ENCODE data around the gene LTB4R.

LTB4R gene

DNA sequence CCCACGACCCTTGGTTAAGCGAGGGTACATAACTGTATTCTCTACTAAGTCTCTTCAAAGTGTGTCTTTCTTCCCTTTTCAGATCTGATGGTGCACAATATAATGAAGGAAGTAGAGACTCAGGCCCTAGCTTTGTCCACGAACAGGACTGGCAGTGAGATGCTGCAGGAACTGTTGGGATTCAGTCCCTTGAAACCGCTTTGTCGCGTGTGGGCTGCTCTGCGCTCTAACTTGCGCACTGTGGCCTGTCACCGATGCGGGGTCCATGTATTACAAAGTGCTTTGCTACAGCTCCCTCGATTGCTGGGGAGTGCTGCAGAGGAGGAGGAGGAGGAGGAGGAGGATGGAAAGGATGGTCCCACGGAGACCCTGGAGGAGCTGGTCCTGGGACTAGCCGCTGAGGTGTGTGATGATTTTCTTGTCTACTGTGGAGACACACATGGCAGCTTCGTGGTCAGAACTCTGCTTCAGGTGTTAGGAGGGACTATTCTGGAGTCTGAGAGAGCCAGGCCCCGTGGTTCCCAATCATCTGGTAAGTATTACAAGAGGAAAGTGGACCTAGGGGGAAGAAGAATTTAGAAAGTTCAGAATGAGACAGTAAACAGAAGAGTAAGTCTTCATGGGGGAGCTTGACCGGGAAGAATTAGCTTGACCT is 10.8 kb upstream of the LTB4R start:
- DNase-seq, result no peak

DNA sequence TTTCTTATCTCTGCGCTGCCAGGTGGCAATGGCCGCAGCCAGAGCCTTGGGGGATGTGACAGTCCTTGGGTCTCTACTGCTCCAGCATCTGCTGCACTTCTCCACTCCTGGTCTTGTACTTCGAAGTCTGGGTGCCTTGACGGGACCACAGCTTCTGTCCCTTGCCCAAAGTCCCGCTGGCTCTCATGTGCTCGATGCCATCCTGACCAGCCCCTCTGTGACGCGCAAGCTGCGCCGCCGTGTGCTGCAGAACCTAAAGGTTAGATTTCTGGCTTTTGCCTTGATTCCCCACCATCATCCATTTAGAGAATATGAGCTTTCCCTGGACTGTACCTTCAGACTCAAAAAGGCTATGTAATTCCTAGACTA is 7.3 kb upstream of the LTB4R start:
- no peak for DNase-seq

DNA sequence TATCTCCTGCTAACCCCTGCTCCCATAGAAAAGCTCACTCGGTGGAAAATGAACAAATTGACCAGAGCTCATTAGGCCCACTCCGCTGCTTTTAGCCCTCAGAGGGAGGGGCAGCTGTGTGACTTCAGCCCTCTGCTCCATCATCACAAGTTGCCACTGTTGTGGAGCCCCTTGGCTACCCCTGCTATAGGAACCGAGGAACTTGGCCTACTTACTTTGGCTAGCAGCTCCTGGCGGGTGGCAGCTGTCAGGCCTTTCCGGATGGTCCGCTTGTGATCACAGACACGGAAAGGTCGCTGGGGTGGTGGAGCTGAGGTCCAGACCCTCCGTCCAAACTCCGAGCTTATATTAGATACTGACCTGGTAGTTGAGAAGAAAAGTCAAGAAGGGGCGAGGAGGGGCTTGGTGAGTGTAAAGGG is 4.1 kb upstream of the LTB4R start:
- no peak for DNase-seq

DNA sequence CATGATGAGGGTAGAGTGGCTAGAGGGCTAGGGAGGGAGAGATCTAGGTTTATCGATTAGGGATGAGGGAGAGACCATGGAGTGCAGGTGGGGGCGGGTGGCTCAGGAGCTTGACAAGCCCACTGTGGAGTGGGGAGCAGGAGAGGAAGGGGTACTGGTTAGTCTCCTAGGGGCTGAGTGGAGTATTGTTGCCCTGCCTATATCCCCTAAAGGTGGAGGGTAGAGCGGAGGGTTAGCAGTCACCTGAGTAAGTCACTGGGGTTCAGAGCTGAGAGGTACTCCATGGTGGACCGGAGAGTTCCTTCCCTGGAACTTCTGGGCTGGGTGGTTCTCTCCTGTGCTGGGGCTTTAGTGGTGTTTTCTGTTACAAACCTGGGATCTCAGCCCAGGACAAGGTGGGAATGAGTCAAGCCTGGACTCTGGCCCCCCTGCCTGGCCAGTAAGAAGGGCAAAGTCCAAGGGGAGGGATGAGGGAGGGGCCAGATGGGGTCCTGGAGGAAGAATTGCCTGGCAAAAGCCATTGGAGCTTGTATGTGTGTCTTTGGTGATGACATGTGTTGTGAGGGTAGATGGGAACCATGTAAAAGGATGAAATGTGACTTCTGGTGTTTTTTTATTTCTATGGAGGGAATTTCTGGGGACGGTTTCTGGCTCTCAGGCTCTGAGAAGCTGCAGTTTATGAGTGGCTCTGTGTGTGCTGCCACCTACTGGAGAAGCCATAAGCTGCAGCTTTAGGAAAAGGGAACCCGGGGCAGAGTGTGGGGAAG is 3.5 kb upstream of the LTB4R start, which contains the start of gene CIDEB:
TSS of gene CIDEB (minus strand) at position 403 of the 767 bp plus-strand sequence. CDS start at position 284, 119 bp downstream.
- peak; percentile 51 for DNase-seq

DNA sequence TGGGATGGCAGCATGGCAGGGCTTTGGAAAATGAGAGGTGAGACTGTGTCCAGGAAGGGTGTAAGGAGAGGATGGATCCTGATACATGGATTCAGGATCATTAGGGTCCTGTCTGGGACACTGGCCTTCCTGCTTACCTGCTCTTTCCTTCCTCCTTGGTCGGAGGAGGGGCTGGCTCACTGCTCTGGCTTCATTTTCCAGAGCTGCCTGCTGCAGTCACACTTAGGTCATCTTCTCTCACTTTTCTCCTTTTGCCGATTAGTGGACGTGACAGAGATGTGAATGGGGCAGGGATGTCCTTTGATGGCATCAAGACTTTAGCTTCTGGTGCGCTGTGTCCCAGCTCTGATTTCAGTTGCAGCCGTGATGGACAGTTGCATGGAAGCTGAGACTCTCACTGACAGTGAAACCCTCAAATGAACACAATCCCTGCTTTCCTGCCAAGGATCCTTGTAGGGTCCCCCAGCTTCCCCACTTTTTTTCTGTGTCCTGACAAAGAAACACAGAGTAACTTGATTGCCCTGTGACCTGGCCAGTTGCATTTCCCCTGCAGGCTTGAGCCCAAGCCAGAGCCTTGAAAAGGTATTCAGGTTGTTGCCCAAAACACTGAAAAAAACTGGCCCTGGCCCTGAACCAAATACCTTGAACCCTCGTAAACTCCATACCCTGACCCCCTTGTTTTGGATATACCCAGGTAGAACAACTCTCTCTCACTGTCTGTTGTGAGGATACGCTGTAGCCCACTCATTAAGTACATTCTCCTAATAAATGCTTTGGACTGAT is 2.8 kb upstream of the LTB4R start:
- DNase-seq, result no peak

DNA sequence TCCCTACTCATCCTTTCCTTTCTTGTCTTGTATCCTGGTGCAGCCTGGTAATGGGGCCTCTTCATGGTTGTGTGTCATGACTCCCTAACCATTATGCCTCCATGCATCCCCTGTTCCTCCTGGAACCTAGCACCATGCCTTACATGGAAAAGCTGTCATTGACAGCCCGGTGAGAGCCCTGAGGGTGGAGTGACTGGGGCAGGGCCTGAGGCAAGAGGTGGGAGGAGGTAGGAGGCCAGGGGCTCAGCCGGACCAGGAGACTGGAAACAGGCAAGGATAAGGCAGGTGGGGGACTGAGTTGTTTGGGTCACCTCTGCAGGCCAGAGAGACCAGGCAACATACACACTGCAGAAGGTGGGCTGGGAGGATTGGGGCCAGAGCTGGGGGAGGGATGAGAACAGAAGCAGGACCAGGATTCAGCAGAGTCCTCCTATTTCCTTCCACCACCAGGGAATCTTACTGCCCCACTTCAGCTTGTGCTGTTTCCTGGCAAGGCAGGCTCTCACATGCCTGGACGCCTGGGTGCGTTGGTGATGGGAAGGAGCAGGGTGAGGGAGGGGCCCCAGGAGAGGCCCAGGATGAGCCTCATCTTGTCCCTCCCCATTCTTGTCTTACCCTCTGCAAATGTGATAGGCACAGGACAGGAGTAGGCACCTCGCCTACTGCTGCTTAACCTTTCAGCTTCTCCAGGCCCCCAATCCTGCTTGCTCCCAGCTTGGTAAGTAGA is 1.6 kb upstream of the LTB4R start, which contains the start of gene LTB4R2:
TSS of gene LTB4R2 (plus strand) at position 603 of the 727 bp plus-strand sequence. CDS start 525 bp downstream, outside the sequence.
- DNase-seq, result no peak

DNA sequence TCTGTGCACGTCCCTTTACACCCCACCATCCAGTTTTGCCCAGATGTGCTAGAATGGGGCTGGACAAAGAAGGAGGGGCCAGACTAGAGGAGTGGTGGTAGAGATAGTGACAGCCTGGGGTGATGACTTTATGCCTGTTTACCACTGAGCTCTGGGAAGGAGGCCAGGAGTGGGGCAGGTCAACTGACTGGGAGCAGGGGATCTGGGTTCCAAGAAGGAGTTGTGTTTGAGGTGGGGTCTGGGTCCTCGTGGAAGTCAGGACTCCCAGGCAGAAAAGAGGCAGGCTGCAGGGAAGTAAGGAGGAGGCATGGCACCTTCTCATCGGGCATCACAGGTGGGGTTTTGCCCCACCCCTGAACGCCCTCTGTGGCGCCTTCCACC is 1.0 kb upstream of the LTB4R start:
- DNase-seq, result no peak

DNA sequence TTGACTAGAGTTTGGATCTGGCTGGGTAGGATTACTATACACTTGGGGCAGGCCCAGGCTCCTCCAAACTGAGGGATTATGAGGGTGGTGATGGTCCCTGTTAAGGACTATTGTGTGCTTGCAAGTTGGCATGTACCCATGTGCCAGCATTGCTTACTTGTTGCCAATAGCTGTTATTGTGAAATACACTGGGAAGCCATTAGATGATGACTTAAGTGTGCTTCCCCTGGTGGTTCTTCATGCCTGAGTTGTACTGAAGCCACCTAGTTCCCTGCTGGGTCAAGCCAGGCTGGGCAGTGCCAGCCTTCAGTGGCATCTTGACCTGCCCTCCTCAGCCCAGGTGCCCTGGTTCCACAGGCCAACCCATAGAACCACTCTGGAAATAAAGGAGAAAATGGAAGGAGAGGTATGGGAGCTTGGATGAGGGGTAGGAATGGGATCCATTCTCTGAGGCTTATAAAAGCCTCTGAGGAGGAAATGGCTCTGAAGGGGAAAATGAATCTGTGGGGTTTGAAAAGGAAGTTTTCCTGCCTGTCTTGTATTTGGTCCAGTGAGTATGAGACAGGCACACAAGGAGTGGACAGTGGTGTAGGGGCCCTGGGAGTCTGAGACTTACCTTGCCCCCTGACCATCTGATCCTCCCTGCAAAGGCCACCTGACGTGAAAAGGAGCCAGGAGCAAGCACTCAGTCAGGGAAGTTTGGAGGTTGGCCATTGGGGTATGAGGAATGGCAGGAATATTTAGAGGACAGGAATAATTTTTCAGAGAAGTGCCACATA is 724 bp downstream of the LTB4R start:
- no peak for DNase-seq

DNA sequence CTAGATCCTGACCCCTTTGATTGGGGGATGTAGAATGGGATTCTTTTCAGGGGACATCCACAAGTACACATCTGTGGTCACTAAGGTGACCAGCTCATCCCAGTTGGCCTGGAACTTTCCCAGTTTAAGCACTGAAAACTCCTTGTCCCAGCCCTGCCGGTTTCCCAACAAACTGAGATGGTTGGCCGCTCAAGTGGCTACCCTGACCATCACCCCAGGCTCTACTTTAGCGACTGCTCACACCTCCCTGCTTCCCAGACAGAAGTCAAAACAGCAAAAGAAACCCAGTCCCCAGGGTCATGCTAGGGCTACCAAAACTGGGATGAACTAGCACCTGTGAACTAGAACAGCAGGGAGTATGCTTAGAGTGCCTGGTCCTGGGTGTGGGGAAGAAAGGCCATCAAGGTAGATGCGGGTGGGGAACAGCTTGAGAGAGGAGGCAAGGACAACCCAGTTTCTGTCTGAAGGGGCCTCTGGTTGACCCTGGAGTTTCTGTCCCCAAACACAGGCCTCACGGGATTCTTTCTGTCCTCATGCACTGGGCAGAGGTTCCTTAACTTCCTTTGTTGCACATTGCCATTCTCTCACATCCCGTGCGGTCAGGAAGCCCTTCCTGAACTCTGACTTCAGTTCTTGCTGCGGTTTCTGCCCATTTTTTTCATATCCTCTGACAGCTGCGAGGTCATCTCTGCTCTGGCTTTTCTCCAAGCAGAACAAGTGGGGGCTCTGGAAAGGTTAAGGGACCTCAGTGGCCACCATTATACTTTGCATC is 1.6 kb downstream of the LTB4R start:
- no peak for DNase-seq

DNA sequence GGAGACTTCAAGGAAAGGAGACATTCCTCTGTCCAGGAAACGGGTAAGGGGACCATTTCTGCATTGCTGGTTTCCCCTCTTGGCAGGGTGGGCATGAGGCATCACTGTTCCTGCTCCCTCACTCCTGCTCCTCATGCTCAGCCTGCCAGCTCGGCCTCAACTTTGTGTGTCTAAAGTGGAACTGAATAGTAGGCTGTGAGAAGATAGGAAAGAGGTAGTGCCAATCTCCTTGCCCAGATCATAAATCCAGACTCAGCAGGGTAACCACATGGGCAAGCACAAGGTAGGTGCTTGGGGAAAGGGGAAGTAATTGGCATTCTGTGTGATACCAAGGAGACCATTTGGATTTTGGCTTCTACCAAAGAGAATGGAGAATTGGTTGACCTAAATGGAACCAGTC is 2.6 kb downstream of the LTB4R start:
- DNase-seq, result no peak

DNA sequence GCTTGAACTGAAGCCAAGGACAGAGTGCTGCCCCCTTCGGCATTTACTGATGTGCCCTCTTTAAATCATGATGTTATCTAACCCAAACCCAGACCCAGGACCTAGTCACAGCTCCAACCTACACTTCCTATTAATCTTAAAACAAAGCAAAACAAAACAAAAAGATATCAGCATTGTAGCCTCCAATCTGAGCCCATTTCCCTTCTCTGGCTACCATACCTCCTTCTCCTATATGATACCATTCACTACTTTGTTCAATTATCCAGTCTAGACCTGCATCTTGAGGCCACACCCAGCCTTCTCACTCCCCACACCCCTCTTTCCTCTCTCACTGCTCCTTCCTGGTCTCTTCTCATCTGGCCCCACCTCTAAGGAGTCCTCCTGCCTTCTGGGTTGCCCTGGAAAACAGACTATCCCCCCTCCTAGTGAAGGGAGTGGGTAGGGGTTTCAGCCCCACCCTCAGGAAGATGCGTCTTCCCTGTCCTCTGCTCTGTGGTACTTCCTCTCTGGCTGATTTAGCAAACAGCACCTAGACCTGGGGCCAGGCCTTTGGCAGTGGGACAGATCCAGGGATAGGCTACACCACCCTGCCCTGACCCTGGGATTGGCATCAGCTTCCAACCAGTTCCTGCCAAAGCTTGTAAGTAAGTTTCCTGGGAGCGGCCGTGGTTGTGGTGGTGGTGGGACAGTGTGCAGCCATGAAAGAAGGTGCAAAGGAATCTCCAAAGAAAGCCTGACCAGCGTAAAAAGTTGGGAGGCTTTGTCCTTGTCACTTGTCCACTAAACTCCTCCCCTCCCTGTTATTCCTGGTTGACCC is 3.3 kb downstream of the LTB4R start:
- DNase-seq, result no peak

DNA sequence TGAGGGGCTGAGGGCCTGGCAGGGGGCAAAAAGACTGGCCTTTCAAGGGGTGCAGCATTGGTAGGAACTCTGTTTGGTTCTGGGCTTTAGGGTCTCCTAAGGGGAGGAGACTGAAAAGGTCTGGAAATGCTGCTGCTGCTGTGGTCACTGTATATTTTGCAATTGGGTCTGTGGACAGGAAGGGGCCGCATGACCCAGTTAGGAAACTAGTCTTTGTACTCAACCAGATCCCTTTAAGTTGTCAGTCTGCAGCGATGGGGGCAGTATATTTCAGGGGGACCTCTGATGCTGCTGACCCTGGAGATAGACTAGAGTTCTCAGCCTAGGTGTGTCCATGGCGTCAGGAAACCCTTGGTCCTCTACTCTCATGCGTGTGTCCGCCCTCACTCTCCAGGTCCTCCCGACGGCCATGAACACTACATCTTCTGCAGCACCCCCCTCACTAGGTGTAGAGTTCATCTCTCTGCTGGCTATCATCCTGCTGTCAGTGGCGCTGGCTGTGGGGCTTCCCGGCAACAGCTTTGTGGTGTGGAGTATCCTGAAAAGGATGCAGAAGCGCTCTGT is 4.0 kb downstream of the LTB4R start:
- DNase-seq, result no peak

DNA sequence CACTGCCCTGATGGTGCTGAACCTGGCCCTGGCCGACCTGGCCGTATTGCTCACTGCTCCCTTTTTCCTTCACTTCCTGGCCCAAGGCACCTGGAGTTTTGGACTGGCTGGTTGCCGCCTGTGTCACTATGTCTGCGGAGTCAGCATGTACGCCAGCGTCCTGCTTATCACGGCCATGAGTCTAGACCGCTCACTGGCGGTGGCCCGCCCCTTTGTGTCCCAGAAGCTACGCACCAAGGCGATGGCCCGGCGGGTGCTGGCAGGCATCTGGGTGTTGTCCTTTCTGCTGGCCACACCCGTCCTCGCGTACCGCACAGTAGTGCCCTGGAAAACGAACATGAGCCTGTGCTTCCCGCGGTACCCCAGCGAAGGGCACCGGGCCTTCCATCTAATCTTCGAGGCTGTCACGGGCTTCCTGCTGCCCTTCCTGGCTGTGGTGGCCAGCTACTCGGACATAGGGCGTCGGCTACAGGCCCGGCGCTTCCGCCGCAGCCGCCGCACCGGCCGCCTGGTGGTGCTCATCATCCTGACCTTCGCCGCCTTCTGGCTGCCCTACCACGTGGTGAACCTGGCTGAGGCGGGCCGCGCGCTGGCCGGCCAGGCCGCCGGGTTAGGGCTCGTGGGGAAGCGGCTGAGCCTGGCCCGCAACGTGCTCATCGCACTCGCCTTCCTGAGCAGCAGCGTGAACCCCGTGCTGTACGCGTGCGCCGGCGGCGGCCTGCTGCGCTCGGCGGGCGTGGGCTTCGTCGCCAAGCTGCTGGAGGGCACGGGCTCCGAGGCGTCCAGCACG is 4.7 kb downstream of the LTB4R start:
- DNase-seq, result no peak

DNA sequence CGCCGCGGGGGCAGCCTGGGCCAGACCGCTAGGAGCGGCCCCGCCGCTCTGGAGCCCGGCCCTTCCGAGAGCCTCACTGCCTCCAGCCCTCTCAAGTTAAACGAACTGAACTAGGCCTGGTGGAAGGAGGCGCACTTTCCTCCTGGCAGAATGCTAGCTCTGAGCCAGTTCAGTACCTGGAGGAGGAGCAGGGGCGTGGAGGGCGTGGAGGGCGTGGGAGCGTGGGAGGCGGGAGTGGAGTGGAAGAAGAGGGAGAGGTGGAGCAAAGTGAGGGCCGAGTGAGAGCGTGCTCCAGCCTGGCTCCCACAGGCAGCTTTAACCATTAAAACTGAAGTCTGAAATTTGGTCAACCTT is 5.3 kb downstream of the LTB4R start:
- no peak for DNase-seq

DNA sequence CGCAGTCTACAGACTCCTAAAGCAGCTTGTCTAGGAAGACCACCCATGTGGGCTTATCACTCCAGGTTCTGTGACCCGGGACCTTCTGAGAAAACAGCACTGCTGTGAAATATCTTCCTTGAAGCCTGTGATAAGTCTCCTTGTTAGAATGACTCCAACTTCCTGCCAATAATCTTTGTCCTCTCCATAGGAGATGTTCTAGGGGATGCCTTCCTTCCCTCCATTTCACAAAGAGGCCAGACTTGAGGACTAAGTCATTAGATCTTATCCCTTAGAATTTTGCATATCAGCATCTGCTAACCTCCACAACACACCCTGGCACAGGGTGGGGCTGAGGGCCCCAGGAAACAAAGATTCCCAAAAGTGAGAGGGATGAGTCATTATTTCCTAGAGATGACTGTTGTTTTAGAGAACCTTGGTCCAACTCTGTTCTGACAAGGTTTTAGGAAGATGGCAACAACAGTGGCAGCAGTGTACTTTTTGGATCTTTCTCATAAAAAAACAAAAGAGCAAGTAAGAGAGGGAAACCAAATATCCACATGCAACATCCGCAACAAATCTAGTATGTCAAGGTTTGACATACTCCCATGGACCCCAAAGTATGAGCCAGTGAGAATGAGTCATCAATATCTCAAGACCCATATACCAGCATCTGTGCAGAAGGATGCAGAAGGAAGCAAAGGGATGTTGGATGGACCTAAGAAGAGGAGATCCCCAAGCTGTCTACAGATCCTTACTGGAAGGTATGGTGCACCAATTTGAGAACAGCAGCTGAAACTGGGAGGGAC is 6.0 kb downstream of the LTB4R start:
- DNase-seq, result no peak

DNA sequence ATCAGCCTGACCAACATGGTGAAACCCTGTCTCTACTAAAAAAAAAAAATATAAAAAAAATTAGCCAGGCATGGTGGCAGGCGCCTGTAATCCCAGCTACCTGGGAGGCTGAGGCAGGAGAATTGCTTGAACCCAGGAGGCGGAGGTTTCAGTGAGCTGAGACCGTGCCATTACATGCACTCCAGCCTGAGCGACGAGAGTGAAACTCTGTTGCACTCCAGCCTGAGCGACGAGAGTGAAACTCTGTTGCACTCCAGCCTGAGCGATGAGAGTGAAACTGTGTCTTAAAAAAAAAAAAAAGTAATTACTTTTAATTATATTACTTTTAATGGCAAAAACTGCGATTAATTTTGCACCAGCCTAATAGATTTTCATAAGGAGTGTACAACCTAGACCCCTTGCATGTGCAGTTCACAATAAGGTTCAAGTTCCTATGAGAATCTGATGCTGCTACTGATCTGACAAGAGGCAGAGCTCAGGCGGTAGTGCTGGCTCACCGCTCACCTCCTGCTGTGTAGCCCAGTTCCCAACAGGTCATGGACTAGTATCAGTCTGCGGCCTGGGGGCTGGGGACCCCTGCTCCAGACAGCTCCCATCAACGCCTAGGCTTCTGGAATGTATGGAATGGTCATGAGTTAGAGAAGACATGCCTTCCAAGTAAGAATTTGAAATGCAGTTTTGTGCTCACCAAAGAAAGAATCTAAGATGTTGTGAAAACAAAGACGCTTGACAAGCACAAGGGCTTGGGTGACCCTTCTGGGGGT is 10.1 kb downstream of the LTB4R start:
- DNase-seq, result no peak

DNA sequence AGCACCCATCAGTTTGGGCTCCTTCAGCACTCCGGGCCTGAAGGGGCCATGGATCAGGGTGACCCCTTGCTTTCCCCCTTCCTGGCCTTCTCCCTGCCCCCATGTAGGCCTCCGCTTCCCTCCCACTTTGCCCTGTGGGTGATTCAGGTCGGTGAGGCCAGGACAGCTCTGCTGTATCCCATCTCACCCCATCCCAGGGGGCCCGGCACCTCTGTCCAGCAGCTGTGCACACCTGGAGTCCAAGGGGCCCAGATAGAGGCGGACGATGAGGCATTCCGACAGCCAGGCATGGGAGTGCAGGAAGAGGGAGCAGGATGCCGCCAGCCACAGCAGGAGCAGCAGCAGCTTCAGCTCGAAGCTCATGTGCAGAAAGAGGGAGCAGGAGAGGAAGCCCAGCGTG is 11.4 kb downstream of the LTB4R start:
- no peak for DNase-seq
